H1 (cell line): ENCODE results near the gene KCNA10. TPM values are rescaled to one million over a fixed set of nuclear protein-coding genes. Genes with fewer than 3 reads are reported as not detected.

Experiments used
- CTCF ChIA-PET: fragments of 300-600 bp; sonication (Branson Sonifier 250); formaldehyde crosslinking; loops from one replicate; lab custom pipeline; 2021; ENCODE audit not compliant: partially characterized antibody; lab: Charles Lee
- POLR2A ChIA-PET: fragments of 300-600 bp; sonication (Branson Sonifier 250); formaldehyde crosslinking; loops from one replicate; lab custom pipeline; 2021; ENCODE audit warnings: inconsistent platforms; ENCODE audit not compliant: partially characterized antibody; lab: Charles Lee
- DNase-seq, 2 experiments: peaks; one replicate each; pipeline versions ENCODE4 v3.0.0 to v3.0.0-alpha.2; 2010 to 2022; ENCODE audit warnings: low spot score in 2 of 2, low read depth in 1 of 2, mixed read lengths in 1 of 2
- FAIRE-seq: peaks from 2 replicates; lab custom pipeline; 2011; peaks lifted over from hg19 to GRCh38; lab: Jason Lieb, UNC
- H2AFZ ChIP-seq: 2 replicates; pipeline ENCODE4 v1.8.1; 2012; ENCODE audit warnings: low read length, inconsistent platforms
- H2AK5ac ChIP-seq: 2 replicates; pipeline ENCODE4 v1.6.1; 2013; ENCODE audit warnings: low read depth, low read length
- H2BK120ac ChIP-seq: replicated peaks from 2 replicates; pipeline ENCODE3; 2013; ENCODE audit warnings: low read depth, low read length, inconsistent platforms
- H2BK12ac ChIP-seq: 2 replicates; pipeline ENCODE4 v1.6.1; 2013; ENCODE audit warnings: low read depth, low read length
- H2BK15ac ChIP-seq: 2 replicates; pipeline ENCODE4 v1.6.1; 2013; ENCODE audit warnings: low read length
- H2BK20ac ChIP-seq: 2 replicates; pipeline ENCODE4 v1.6.1; 2013; ENCODE audit warnings: low read length
- H2BK5ac ChIP-seq: 2 replicates; pipeline ENCODE4 v1.6.1; 2013; ENCODE audit warnings: low read depth, low read length
- H3K14ac ChIP-seq: 2 replicates; pipeline ENCODE4 v1.6.1; 2013; ENCODE audit warnings: inconsistent platforms; ENCODE audit not compliant: insufficient read length
- H3K18ac ChIP-seq: 2 replicates; pipeline ENCODE4 v1.6.1; 2013; ENCODE audit warnings: low read length; ENCODE audit errors: extremely low read depth
- H3K23ac ChIP-seq: 2 replicates; pipeline ENCODE4 v1.6.1; 2013; ENCODE audit warnings: inconsistent platforms; ENCODE audit not compliant: insufficient read length
- H3K23me2 ChIP-seq: 2 replicates; pipeline ENCODE4 v1.6.1; 2013; ENCODE audit warnings: low read depth, low read length
- H3K27ac ChIP-seq: 2 replicates; pipeline ENCODE4 v1.6.1; 2011; ENCODE audit warnings: low read depth, low read length, inconsistent platforms
- H3K27me3 ChIP-seq, 4 experiments: replicated peaks in 1 of 4; 1 replicate in 1 of 4; 2 replicates in 3 of 4; pipeline versions ENCODE4 v1.6.1 to v1.8.1; 2011 to 2013; ENCODE audit warnings: low read length in 3 of 4, mild to moderate bottlenecking in 3 of 4, inconsistent platforms in 2 of 4, mixed read lengths in 2 of 4, moderate library complexity in 1 of 4; ENCODE audit not compliant: control insufficient read depth in 3 of 4, insufficient read depth in 3 of 4; ENCODE audit errors: extremely low read depth in 1 of 4
- H3K36me3 ChIP-seq, 4 experiments: 2 replicates each; pipeline versions ENCODE4 v1.6.1 to v1.8.1; 2011 to 2013; ENCODE audit warnings: mild to moderate bottlenecking in 4 of 4, low read length in 3 of 4, moderate library complexity in 2 of 4, control low read depth in 1 of 4, inconsistent platforms in 1 of 4; ENCODE audit not compliant: insufficient read depth in 4 of 4, control insufficient read depth in 2 of 4
- H3K4ac ChIP-seq: replicated peaks from 2 replicates; pipeline ENCODE3; 2013; ENCODE audit warnings: low read length, low read depth, mixed read lengths, inconsistent platforms; ENCODE audit not compliant: insufficient read length
- H3K4me1 ChIP-seq, 4 experiments: replicated peaks in 1 of 4; 1 replicate in 1 of 4; 2 replicates in 3 of 4; pipeline versions ENCODE4 v1.6.1 to v1.8.1; 2011 to 2013; ENCODE audit warnings: low read length in 3 of 4, inconsistent platforms in 2 of 4, mixed read lengths in 1 of 4; ENCODE audit not compliant: insufficient read depth in 4 of 4, control insufficient read depth in 3 of 4
- H3K4me2 ChIP-seq, 2 experiments: 2 replicates each; pipeline versions ENCODE4 v1.6.1 to v1.8.1; 2011 to 2013; ENCODE audit warnings: low read depth in 2 of 2, low read length in 2 of 2, control low read depth in 1 of 2, inconsistent platforms in 1 of 2, mild to moderate bottlenecking in 1 of 2; ENCODE audit not compliant: insufficient read depth in 1 of 2
- H3K4me3 ChIP-seq, 4 experiments: fragments of 200-600, 300-600 bp in 1 of 4; sonication (generic), shearing (Covaris generic), sonication (Bioruptor Twin) in 1 of 4; 2 replicates each; pipeline versions ENCODE4 v1.5.1 to v1.8.1; 2011 to 2016; ENCODE audit warnings: low read length in 4 of 4, low read depth in 3 of 4, control low read depth in 2 of 4, inconsistent platforms in 2 of 4, mild to moderate bottlenecking in 2 of 4, mixed read lengths in 1 of 4, moderate library complexity in 1 of 4; ENCODE audit not compliant: insufficient read depth in 2 of 4; ENCODE audit errors: extremely low read depth in 1 of 4
- H3K56ac ChIP-seq: replicated peaks from 2 replicates; pipeline ENCODE3; 2013; ENCODE audit warnings: low read depth, mild to moderate bottlenecking, mixed read lengths, low read length, inconsistent platforms; ENCODE audit not compliant: insufficient read length
- H3K79me1 ChIP-seq: 2 replicates; pipeline ENCODE4 v1.6.1; 2013; ENCODE audit warnings: low read depth, low read length, control low read depth
- H3K79me2 ChIP-seq, 2 experiments: 2 replicates each; pipeline versions ENCODE4 v1.6.1 to v1.8.1; 2012 to 2013; ENCODE audit warnings: low read length in 2 of 2, mild to moderate bottlenecking in 2 of 2, inconsistent platforms in 1 of 2; ENCODE audit not compliant: insufficient read depth in 2 of 2, control insufficient read depth in 1 of 2
- H3K9ac ChIP-seq, 4 experiments: replicated peaks in 1 of 4; 1 replicate in 1 of 4; 2 replicates in 3 of 4; pipeline versions ENCODE4 v1.6.1 to v1.8.1; 2011 to 2013; ENCODE audit warnings: low read depth in 3 of 4, low read length in 3 of 4, control low read depth in 2 of 4, mild to moderate bottlenecking in 2 of 4, moderate library complexity in 2 of 4, inconsistent platforms in 1 of 4; ENCODE audit errors: extremely low read depth in 1 of 4
- H3K9me3 ChIP-seq, 2 experiments: 2 replicates each; pipeline versions ENCODE4 v1.6.1 to v1.8.1; 2012 to 2013; ENCODE audit warnings: mild to moderate bottlenecking in 2 of 2, moderate library complexity in 2 of 2, control low read depth in 1 of 2, inconsistent platforms in 1 of 2, low read depth in 1 of 2, low read length in 1 of 2, mixed read lengths in 1 of 2; ENCODE audit not compliant: insufficient read depth in 2 of 2
- H4K20me1 ChIP-seq, 2 experiments: replicated peaks in 1 of 2; 2 replicates each; pipeline versions ENCODE3 to v1.8.1; 2011 to 2013; ENCODE audit warnings: inconsistent platforms in 2 of 2, low read length in 2 of 2, mild to moderate bottlenecking in 1 of 2; ENCODE audit not compliant: insufficient read depth in 2 of 2, control insufficient read depth in 1 of 2
- H4K5ac ChIP-seq: 2 replicates; pipeline ENCODE4 v1.6.1; 2013; ENCODE audit warnings: low read length, low read depth, mixed read lengths, inconsistent platforms; ENCODE audit not compliant: insufficient read length
- H4K8ac ChIP-seq: 2 replicates; pipeline ENCODE4 v1.8.0; 2013; ENCODE audit warnings: mild to moderate bottlenecking, moderate library complexity, low read length, inconsistent platforms; ENCODE audit not compliant: insufficient read depth; ENCODE audit errors: extremely low read depth
- H4K91ac ChIP-seq: replicated peaks from 2 replicates; pipeline ENCODE3; 2013; ENCODE audit warnings: low read length, mixed read lengths, inconsistent platforms; ENCODE audit not compliant: insufficient read length
- RBBP5 ChIP-seq: IDR thresholded peaks from 2 replicates; pipeline ENCODE4 v1.7.1; 2012; ENCODE audit warnings: low read depth, mild to moderate bottlenecking, inconsistent platforms, low read length, moderate library complexity, borderline replicate concordance
- TCF12 ChIP-seq: IDR thresholded peaks from 2 replicates; pipeline ENCODE4 v1.6.1; 2011; ENCODE audit warnings: low read depth, mild to moderate bottlenecking, low read length
- ZNF274 ChIP-seq: IDR thresholded peaks from 2 replicates; pipeline ENCODE4 v1.7.0; 2012; ENCODE audit warnings: low read length, borderline replicate concordance; ENCODE audit errors: extremely low read depth
- WGBS, 2 experiments: shearing (Covaris generic) in 1 of 2; methylation state at CpG; one replicate each; pipeline versions ENCODE4 v1.1.6 to v1.1.7; 2013 to 2015; ENCODE audit warnings: low lambda C conversion rate in 2 of 2, mixed read lengths in 2 of 2, inconsistent platforms in 1 of 2, low coverage in 1 of 2, missing lambda C conversion rate in 1 of 2; ENCODE audit not compliant: insufficient replicate concordance in 2 of 2, insufficient coverage in 1 of 2, insufficient read length in 1 of 2; ENCODE audit errors: extremely low coverage in 1 of 2, missing lambda C conversion rate in 1 of 2; 5-methylcytosine and 5-hydroxymethylcytosine counted together
- polyA plus RNA-seq, 7 experiments: library from polyadenylated mRNA; depleted of rRNA in 3 of 7; stranded (reverse) in 5 of 7; unstranded in 2 of 7; fragments of >200 nt in 5 of 7; fragments of 200-250 nt in 2 of 7; gene quantifications; 1 replicate in 5 of 7; 2 replicates in 1 of 7; 4 replicates in 1 of 7; pipeline versions ENCODE4 v1.2.1 to v1.2.3, GENCODE V29; 2011 to 2013; ENCODE audit warnings: missing spikeins in 2 of 7, mixed read lengths in 2 of 7
- total RNA-seq: library from RNA; stranded (reverse); fragmentation: NEBNext Ultra II Directional; extraction: Animal tissue kit (Norgen Biotek cat#: 25700); gene quantifications from 2 replicates; pipeline ENCODE4 v1.2.1, GENCODE V29; 2021

KCNA10 gene
- total and polyA plus RNA-seq, 2 of the 8 experiments (the other 6 are each of a cell fraction or from before 2014, with no cell fraction given) = not detected

DNA sequence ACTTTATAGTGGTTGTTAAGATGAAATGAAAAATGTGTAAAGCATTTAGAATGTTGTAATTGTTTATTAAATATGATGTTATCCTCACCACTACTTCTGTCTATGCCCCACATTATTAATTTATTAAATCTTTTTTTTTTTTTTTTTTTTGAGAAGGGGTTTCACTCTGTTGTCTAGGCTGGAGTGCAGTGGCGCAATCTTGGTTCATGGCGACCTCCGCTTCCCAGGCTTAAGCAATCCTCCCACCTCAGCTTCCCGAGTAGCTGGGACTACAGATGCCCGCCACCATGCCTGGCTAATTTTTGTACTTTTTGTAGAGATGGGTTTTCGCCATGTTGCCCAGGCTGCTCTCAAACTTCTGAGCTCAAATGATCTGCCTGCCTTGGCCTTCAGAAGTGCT lies 7.5 kb downstream of the KCNA10 start:
- Histone ChIP-seq H3K4ac (no peak overlapping the region), H3K9ac (no peak overlapping the region), H3K79me1 (no peaks in the 10 kb centered on the region), H4K5ac (no peak overlapping the region), H3K23ac (no peak overlapping the region), H3K27me3 (no peaks in the 10 kb centered on the region; a peak in 1 of 7 replicates), H3K23me2 (no peaks in the 10 kb centered on the region), H4K8ac (no peak overlapping the region), H2BK20ac (no peak overlapping the region), H2BK5ac (no peak overlapping the region), H3K18ac (no peak overlapping the region), H2BK120ac (no peak overlapping the region), H2BK15ac (no peak overlapping the region), H3K56ac (no peak overlapping the region), H2AK5ac (no peak overlapping the region), H3K9me3 (no peaks in the 10 kb centered on the region), H3K36me3 (no peaks in the 10 kb centered on the region), H3K27ac (no peak overlapping the region), H3K4me3 (no peak overlapping the region), H3K79me2 (no peaks in the 10 kb centered on the region), H3K4me2 (no peak overlapping the region), H4K20me1 (no peaks in the 10 kb centered on the region), H3K4me1 (peaks cover 0 to 14% (median 6%) of the 10 kb centered on the region in 4 experiments; a peak in 5 of 7 replicates), H2BK12ac (no peak overlapping the region), H4K91ac (no peak overlapping the region), H2AFZ (no peak overlapping the region), H3K14ac (no peak overlapping the region)
- WGBS, 2 experiments = 99% methylated on average over 6 of the region's 6 CpGs; no CpG with 5 or more reads in 1 of the 2 experiments
- CTCF ChIA-PET = interaction anchor here (1.6 to 9.1 kb wide), 3 partner anchors 12 to 95 kb away, joined by 5 to 85 read pairs (median 38); partner anchors contain the start of gene KCNA2
- FAIRE-seq (no peak), DNase-seq (no peak)
- no peak for TF ChIP-seq TCF12
- no peak for TF ChIP-seq ZNF274
- no peak for TF ChIP-seq RBBP5
- POLR2A ChIA-PET = interaction anchor here (0.7 to 1.5 kb wide), 3 partner anchors 9 to 346 kb away, joined by 3 read pairs; no protein-coding TSS in a partner anchor
